Cerebellar cortex (tissue), 1 donor: Measurements from ENCODE around the gene JARID2.
A peak's percentile ranks its signal among the peaks of the same experiment; 100 is the strongest.

Source experiments
- DNase-seq: peaks from one replicate; pipeline ENCODE4 v3.0.0-alpha.2; 2015; ENCODE audit warnings: low spot score

The JARID2 gene

GRCh38 chr6:15464211-15464725, 218.4 kb downstream of the JARID2 start:
- DNase-seq, result no peak

GRCh38 chr6:15465212-15465611, 219.3 kb downstream of the JARID2 start:
- DNase-seq, result no peak

GRCh38 chr6:15470746-15471145, 224.9 kb downstream of the JARID2 start:
- DNase-seq, result no peak

GRCh38 chr6:15472621-15473020, 226.8 kb downstream of the JARID2 start:
- DNase-seq, result no peak

GRCh38 chr6:15473174-15473573, 227.3 kb downstream of the JARID2 start:
- no peak for DNase-seq

GRCh38 chr6:15473741-15474161, 227.9 kb downstream of the JARID2 start:
- peak; percentile 58 for DNase-seq

- no peak for DNase-seq
Observed at GRCh38 chr6:15474196-15474595, 228.3 kb downstream of the JARID2 start.

- DNase-seq, result no peak
Observed at GRCh38 chr6:15475261-15475660, 229.4 kb downstream of the JARID2 start.

- no peak for DNase-seq
Observed at GRCh38 chr6:15475872-15476271, 230.0 kb downstream of the JARID2 start.

GRCh38 chr6:15476631-15477380, 230.9 kb downstream of the JARID2 start:
- DNase-seq, result no peak

GRCh38 chr6:15477746-15478145, 231.9 kb downstream of the JARID2 start:
- DNase-seq, result no peak

GRCh38 chr6:15479761-15480160, 233.9 kb downstream of the JARID2 start:
- peak; percentile 84 for DNase-seq

- DNase-seq, result no peak
Observed at GRCh38 chr6:15480525-15480924, 234.7 kb downstream of the JARID2 start.

GRCh38 chr6:15481390-15482291, 235.8 kb downstream of the JARID2 start:
- DNase-seq, result no peak

- DNase-seq, result no peak
Observed at GRCh38 chr6:15483060-15483459, 237.2 kb downstream of the JARID2 start.

GRCh38 chr6:15484140-15484539, 238.3 kb downstream of the JARID2 start:
- peak; percentile 76 for DNase-seq

GRCh38 chr6:15484821-15485220, 239.0 kb downstream of the JARID2 start:
- no peak for DNase-seq

GRCh38 chr6:15485936-15486335, 240.1 kb downstream of the JARID2 start:
- no peak for DNase-seq

GRCh38 chr6:15487262-15487661, 241.4 kb downstream of the JARID2 start:
- no peak for DNase-seq

- DNase-seq, result no peak
Observed at GRCh38 chr6:15489261-15489962, 243.5 kb downstream of the JARID2 start.

GRCh38 chr6:15490242-15491100, 244.6 kb downstream of the JARID2 start:
- DNase-seq, result no peak
